Liver (tissue), 9 donors: ENCODE measurements around the gene THEMIS2. TPM values are rescaled to one million over a fixed set of nuclear protein-coding genes. Genes with fewer than 3 reads are reported as not detected.

Source experiments
- DNase-seq: peaks from one replicate; pipeline ENCODE4 v3.0.0-alpha.2; 2017; ENCODE audit warnings: low spot score
- H3K27ac ChIP-seq, 2 donors: one replicate each; pipeline ENCODE4 v1.7.0; 2013; ENCODE audit warnings: inconsistent platforms in 2 of 2, low read length in 2 of 2, control low read depth in 1 of 2, low read depth in 1 of 2, mild to moderate bottlenecking in 1 of 2
- H3K27me3 ChIP-seq, 4 donors: one replicate each; pipeline versions ENCODE4 v1.6.1 to v1.7.0; 2013; ENCODE audit warnings: low read length in 3 of 4, inconsistent platforms in 1 of 4, mild to moderate bottlenecking in 1 of 4, moderate library complexity in 1 of 4; ENCODE audit not compliant: control insufficient read depth in 4 of 4, insufficient read depth in 4 of 4
- H3K36me3 ChIP-seq, 4 donors: one replicate each; pipeline versions ENCODE4 v1.6.1 to v1.7.0; 2013; ENCODE audit warnings: low read length in 3 of 4, mild to moderate bottlenecking in 3 of 4, low read depth in 1 of 4, moderate library complexity in 1 of 4; ENCODE audit not compliant: control insufficient read depth in 4 of 4, insufficient read depth in 3 of 4
- H3K4me1 ChIP-seq, 4 donors: one replicate each; pipeline versions ENCODE4 v1.6.1 to v1.7.0; 2013; ENCODE audit warnings: low read length in 3 of 4, mild to moderate bottlenecking in 3 of 4, moderate library complexity in 1 of 4; ENCODE audit not compliant: control insufficient read depth in 4 of 4, insufficient read depth in 4 of 4
- H3K4me3 ChIP-seq, 3 donors: one replicate each; pipeline versions ENCODE4 v1.6.1 to v1.7.0; 2013; ENCODE audit warnings: low read length in 3 of 3, control low read depth in 1 of 3, low read depth in 1 of 3, mild to moderate bottlenecking in 1 of 3
- H3K9ac ChIP-seq, 2 donors: one replicate each; pipeline ENCODE4 v1.7.0; 2013; ENCODE audit warnings: low read length in 2 of 2, mild to moderate bottlenecking in 2 of 2, moderate library complexity in 2 of 2, control low read depth in 1 of 2, low read depth in 1 of 2
- H3K9me3 ChIP-seq, 4 donors: one replicate each; pipeline versions ENCODE4 v1.6.1 to v1.7.0; 2013; ENCODE audit warnings: low read length in 3 of 4; ENCODE audit not compliant: control insufficient read depth in 4 of 4
- ATF3 ChIP-seq: IDR thresholded peaks from 2 replicates; pipeline ENCODE4 v1.6.1; 2016; ENCODE audit warnings: antibody characterized with exemption
- CTCF ChIP-seq: fragments of 150-350 bp; IDR thresholded peaks from 2 replicates; pipeline ENCODE4 v1.5.1; 2017; ENCODE audit warnings: improper control_type of control experiment, low read depth, low read length; ENCODE audit not compliant: missing input control
- EGR1 ChIP-seq, 2 donors: IDR thresholded peaks; 2 replicates each; pipeline ENCODE4 v1.6.1; 2016 to 2018; ENCODE audit warnings: antibody characterized with exemption in 2 of 2, low read depth in 2 of 2
- FOXA2 ChIP-seq: IDR thresholded peaks from 2 replicates; pipeline ENCODE4 v1.6.1; 2016; ENCODE audit warnings: antibody characterized with exemption
- GABPA ChIP-seq, 2 donors: IDR thresholded peaks in 1 of 2; conservative IDR thresholded peaks in 1 of 2; 2 replicates each; pipeline ENCODE4 v1.6.1; 2016; ENCODE audit warnings: antibody characterized with exemption in 2 of 2, mild to moderate bottlenecking in 1 of 2, moderate library complexity in 1 of 2
- HNF4A ChIP-seq, 2 donors: conservative IDR thresholded peaks; 2 replicates each; pipeline ENCODE4 v1.6.1; 2016; ENCODE audit warnings: antibody characterized with exemption in 2 of 2, mild to moderate bottlenecking in 2 of 2
- HNF4G ChIP-seq: IDR thresholded peaks from 2 replicates; pipeline ENCODE4 v1.6.1; 2016; ENCODE audit warnings: antibody characterized with exemption
- NR2F2 ChIP-seq: IDR thresholded peaks from 2 replicates; pipeline ENCODE4 v1.6.1; 2016; ENCODE audit warnings: antibody characterized with exemption
- RAD21 ChIP-seq, 2 donors: IDR thresholded peaks; 2 replicates each; pipeline ENCODE4 v1.6.1; 2016; ENCODE audit warnings: antibody characterized with exemption in 2 of 2, mild to moderate bottlenecking in 2 of 2
- SP1 ChIP-seq: IDR thresholded peaks from 2 replicates; pipeline ENCODE4 v1.6.1; 2018; ENCODE audit warnings: antibody characterized with exemption, mild to moderate bottlenecking
- TAF1 ChIP-seq: conservative IDR thresholded peaks from 2 replicates; pipeline ENCODE4 v1.6.1; 2016; ENCODE audit warnings: antibody characterized with exemption, mild to moderate bottlenecking
- YY1 ChIP-seq: IDR thresholded peaks from 2 replicates; pipeline ENCODE4 v1.6.1; 2016; ENCODE audit warnings: antibody characterized with exemption, mild to moderate bottlenecking
- ZBTB33 ChIP-seq: IDR thresholded peaks from 2 replicates; pipeline ENCODE4 v1.6.1; 2016; ENCODE audit warnings: antibody characterized with exemption
- WGBS: extraction: QIAGEN DNeasy Blood & Tissue Kit; methylation state at CpG from one replicate; pipeline ENCODE4 v1.1.7; 2013; 5-methylcytosine and 5-hydroxymethylcytosine counted together
- polyA plus RNA-seq, 2 donors: library from polyadenylated mRNA; stranded (reverse) in 1 of 2; unstranded in 1 of 2; fragments of 200-250 nt in 1 of 2; fragments of >200 nt in 1 of 2; fragmentation: Nextera tagmentation in 1 of 2; extraction: Ambion mirVana in 1 of 2; gene quantifications; one replicate each; pipeline versions ENCODE4 v1.2.1 to v1.2.3, GENCODE V29; 2013 to 2015
- total RNA-seq, 2 donors: library from RNA; depleted of rRNA; stranded (reverse); fragments of >200 nt; gene quantifications; one replicate each; pipeline ENCODE4 v1.2.3, GENCODE V29; 2014
- donor health status: healthy.
- donor health status: healthy.
- donor health status: healthy.
- donor health status: healthy.
- donor health status: healthy.

The THEMIS2 gene
- total and polyA plus RNA-seq, 4 donors: 4.9 to 17.7 (median 10.7) TPM

GRCh38 chr1:27830621-27831440, 41.5 kb upstream of the THEMIS2 start, which contains the start of gene PPP1R8 (continued):
- no peak for TF ChIP-seq ATF3

- Histone ChIP-seq H3K27me3 (no peaks in the 10 kb centered on the region), H3K9me3 (no peaks in the 10 kb centered on the region), H3K9ac (no peak overlapping the region), H3K36me3 (peaks cover 0 to 11% (median 8%) of the 10 kb centered on the region in 4 donors), H3K4me3 (peak overlapping the region; percentile 82 to 91 (median 89)), H3K27ac (no peak overlapping the region), H3K4me1 (peaks cover 0 to 20% (median 13%) of the 10 kb centered on the region in 4 donors)
- 53% methylated on average over 10 of the region's 10 CpGs for WGBS
- DNase-seq: no peak
- TF ChIP-seq CTCF: no peak
- TF ChIP-seq FOXA2: no peak
Observed at GRCh38 chr1:27831568-27832410, 40.6 kb upstream of the THEMIS2 start.

GRCh38 chr1:27832762-27833161, 39.6 kb upstream of the THEMIS2 start:
- H3K27me3 ChIP-seq: no peaks in the 10 kb centered on the region
- no peaks in the 10 kb centered on the region for H3K9me3 ChIP-seq
- TF ChIP-seq GABPA (IDR thresholded peaks at IDR 0.05 in 1 of 2, conservative IDR thresholded peaks at IDR 0.05 in 1 of 2) (no peak), EGR1 (IDR thresholded peaks at IDR 0.05; ENCODE audit: low read depth in 2 of 2) (no peak), RAD21 (IDR thresholded peaks at IDR 0.05) (no peak), YY1 (no peak), NR2F2 (no peak)
- no peak overlapping the region for H3K27ac ChIP-seq
- no peak overlapping the region for H3K4me3 ChIP-seq
- peaks cover 0 to 20% (median 13%) of the 10 kb centered on the region in 4 donors for H3K4me1 ChIP-seq
- H3K9ac ChIP-seq: no peak overlapping the region
- WGBS: 91% methylated on average over 2 of the region's 2 CpGs
- no peak for DNase-seq
- peaks cover 0 to 11% (median 8%) of the 10 kb centered on the region in 4 donors for H3K36me3 ChIP-seq

GRCh38 chr1:27833470-27833869, 38.9 kb upstream of the THEMIS2 start:
- Histone ChIP-seq H3K9me3 (no peaks in the 10 kb centered on the region), H3K4me1 (peaks cover 0 to 20% (median 13%) of the 10 kb centered on the region in 4 donors), H3K27ac (no peak overlapping the region), H3K9ac (no peak overlapping the region), H3K27me3 (no peaks in the 10 kb centered on the region), H3K36me3 (peaks cover 0 to 11% (median 8%) of the 10 kb centered on the region in 4 donors), H3K4me3 (no peak overlapping the region)
- TF ChIP-seq ZBTB33 (no peak), SP1 (no peak), FOXA2 (no peak), TAF1 (no peak), EGR1 (IDR thresholded peaks at IDR 0.05; ENCODE audit: low read depth in 2 of 2) (no peak), HNF4A (conservative IDR thresholded peaks at IDR 0.05) (no peak), HNF4G (no peak), GABPA (IDR thresholded peaks at IDR 0.05 in 1 of 2, conservative IDR thresholded peaks at IDR 0.05 in 1 of 2) (no peak), ATF3 (no peak)
- 94% methylated on average over 3 of the region's 3 CpGs for WGBS
- no peak for DNase-seq
